ENCODE measurements around the gene FDXR. TPM values are rescaled to one million over a fixed set of nuclear protein-coding genes. Genes with fewer than 3 reads are reported as not detected.

Gene FDXR
- total RNA-seq, 1 donor from 2014 or later = 16.0 TPM

GRCh38 chr17:74827800-74828199 is 45.0 kb downstream of the FDXR start:
- H3K9me3 ChIP-seq = no peaks in the 10 kb centered on the region
- TF ChIP-seq POLR2AphosphoS5 (IDR thresholded peaks at IDR 0.05; ENCODE audit: insufficient read depth in 1 of 2, low read depth in 1 of 2) = no peak
- no peak for TF ChIP-seq POLR2A (IDR thresholded peaks at IDR 0.05)
- TF ChIP-seq CTCF (IDR thresholded peaks at IDR 0.05) = no peak
- DNase-seq (ENCODE audit: extremely low spot score in 2 of 2) = no peak
- H3K36me3 ChIP-seq = no peaks in the 10 kb centered on the region
- no peak overlapping the region for H3K27ac ChIP-seq
- intact Hi-C loops (cut with DNase I) = no loop called here
- no peaks in the 10 kb centered on the region for H3K27me3 ChIP-seq
- H3K4me3 ChIP-seq = no peak overlapping the region
- H3K4me1 ChIP-seq = no peaks in the 10 kb centered on the region

DNA sequence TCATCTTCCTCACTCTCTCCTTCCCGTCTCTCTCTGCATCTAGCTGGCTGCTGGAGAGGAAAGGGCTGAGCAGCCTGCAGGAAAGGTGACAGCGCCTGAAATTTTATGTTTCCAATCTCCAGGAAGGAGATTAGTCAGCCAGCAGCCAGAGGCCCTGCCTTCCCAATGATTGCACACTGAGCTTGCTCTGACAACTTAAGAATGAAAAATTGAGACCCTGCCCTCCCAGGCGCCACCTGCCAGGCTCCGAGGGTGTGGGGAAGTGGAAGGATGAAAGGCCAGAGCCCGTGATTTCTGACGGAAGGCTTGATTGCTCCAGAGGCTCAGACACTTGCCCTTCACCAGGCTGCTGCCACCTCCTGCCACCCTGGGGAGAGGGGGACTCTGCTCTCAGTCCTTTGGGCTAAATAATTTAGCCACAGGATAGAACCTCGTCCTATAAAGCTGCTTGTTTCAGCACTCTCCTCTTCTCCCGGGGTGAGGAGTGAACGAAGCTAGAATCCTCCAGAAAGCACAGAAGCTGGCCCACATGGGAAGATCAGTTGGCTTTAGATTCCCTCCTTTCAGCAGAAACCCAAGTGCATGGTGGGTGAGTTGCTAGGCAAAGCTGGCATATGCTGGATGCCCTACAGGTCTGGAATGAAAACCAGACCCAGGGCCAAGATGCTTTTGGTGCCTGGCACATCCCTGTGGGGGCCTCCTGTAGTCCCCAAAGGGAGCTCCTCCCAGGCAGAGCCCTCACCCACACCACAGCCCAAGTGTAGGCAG is 46.7 kb downstream of the FDXR start:
- Histone ChIP-seq H3K9me3 (no peaks in the 10 kb centered on the region), H3K27me3 (no peaks in the 10 kb centered on the region), H3K4me3 (no peak overlapping the region), H3K36me3 (no peaks in the 10 kb centered on the region), H3K27ac (no peak overlapping the region), H3K4me1 (no peaks in the 10 kb centered on the region)
- intact Hi-C loops (cut with DNase I) = no loop called here
- no peak for DNase-seq (ENCODE audit: extremely low spot score in 2 of 2)
- TF ChIP-seq POLR2AphosphoS5 (IDR thresholded peaks at IDR 0.05; ENCODE audit: insufficient read depth in 1 of 2, low read depth in 1 of 2) (no peak), CTCF (IDR thresholded peaks at IDR 0.05) (no peak), POLR2A (IDR thresholded peaks at IDR 0.05) (no peak)

DNA sequence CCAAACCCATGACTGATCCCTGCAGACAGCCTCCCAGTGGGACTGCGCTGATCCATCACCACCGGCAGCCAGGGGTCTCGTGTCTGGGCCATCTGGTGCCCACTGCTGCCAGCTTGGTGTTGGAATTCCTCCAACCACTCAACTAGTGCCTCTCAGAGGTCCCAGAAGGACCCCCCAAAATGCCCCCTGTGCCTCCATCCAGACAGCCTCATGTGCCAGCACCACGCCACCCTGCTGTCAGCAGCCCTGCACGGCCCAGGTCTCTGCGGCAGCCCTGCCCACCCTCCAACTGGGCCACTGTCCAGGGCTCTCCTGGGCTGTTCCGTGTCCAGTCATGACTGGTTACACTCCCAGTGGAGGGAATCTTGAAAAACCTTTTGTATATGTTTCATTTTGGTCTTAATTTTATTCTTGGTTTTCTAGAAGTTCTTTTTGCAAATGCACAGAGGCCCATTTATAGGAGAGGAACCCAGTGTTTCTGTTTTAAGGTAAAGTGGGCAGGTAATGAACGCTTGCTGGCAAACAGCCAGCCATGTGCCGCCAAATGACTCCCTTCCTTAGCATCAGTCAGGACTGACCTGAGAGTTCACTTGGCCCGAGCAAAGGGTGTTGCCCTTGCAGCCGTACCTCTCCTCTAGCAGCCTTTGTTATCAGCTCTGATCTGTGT is 47.7 kb downstream of the FDXR start:
- Histone ChIP-seq H3K9me3 (no peaks in the 10 kb centered on the region), H3K36me3 (no peaks in the 10 kb centered on the region), H3K27me3 (no peaks in the 10 kb centered on the region), H3K27ac (no peak overlapping the region), H3K4me1 (no peaks in the 10 kb centered on the region), H3K4me3 (no peak overlapping the region)
- intact Hi-C loops (cut with DNase I) = no loop called here
- DNase-seq (ENCODE audit: extremely low spot score in 2 of 2) = no peak
- TF ChIP-seq CTCF (IDR thresholded peaks at IDR 0.05) = no peak
- no peak for TF ChIP-seq POLR2AphosphoS5 (IDR thresholded peaks at IDR 0.05; ENCODE audit: insufficient read depth in 1 of 2, low read depth in 1 of 2)
- no peak for TF ChIP-seq POLR2A (IDR thresholded peaks at IDR 0.05)

DNA sequence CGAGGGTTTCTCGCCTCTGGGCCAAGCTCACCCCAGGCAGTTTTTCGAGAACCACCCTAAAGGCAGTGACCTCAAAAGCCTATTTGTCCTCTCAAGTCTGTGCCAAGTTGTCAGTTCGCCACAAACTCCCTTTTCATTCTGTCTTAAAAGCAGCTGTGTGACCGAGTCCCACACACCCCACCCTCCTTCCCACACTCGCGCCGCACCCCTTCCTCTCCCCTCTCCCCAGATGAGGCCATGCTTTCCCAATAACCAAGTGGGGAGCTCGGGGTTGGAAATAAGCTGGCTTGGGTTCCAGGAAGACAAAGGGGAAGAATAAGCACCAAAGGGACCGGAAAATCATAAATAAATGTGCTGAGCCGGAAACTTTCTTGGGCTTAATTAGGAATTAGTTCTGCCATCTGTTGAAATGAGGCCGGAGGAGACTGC is 49.8 kb downstream of the FDXR start:
- H3K36me3 ChIP-seq = no peaks in the 10 kb centered on the region
- no peak overlapping the region for H3K27ac ChIP-seq
- TF ChIP-seq POLR2AphosphoS5 (IDR thresholded peaks at IDR 0.05; ENCODE audit: insufficient read depth in 1 of 2, low read depth in 1 of 2) (no peak), POLR2A (IDR thresholded peaks at IDR 0.05) (no peak)
- no peaks in the 10 kb centered on the region for H3K4me1 ChIP-seq
- H3K9me3 ChIP-seq = no peaks in the 10 kb centered on the region
- H3K27me3 ChIP-seq = no peaks in the 10 kb centered on the region
- H3K4me3 ChIP-seq = no peak overlapping the region
- intact Hi-C loops (cut with DNase I) = no loop called here
- DNase-seq (ENCODE audit: extremely low spot score in 2 of 2) = no peak

DNA sequence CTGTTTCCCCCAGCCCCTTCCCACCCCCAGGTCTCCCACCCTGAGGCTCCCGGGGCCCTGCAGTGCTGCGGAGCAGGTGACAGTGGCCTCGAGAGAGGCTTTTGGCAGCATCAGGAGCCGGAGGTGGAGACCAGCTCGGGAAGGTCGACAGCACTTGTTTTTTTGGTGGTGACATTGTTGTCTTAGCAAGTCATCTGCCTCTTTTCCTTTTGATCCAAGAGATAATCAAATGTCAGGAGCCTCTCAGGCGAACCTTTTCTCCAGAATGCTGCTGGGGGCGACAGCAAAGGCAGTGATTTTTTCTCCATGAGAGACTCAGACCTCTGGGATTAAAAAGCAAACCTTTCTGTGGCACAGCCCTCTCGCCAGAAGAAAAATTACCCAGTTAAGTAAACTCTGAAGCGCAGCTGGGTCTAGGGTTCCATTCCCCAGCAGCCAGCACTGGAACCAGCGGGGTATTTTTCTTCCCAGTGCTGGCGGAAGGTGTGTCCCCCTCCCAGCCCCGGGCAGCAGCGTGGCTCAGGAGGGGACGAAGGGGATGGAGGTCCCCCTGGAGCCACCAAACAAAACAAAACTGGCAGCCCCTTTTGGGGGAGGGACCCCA is 50.4 kb downstream of the FDXR start:
- no peaks in the 10 kb centered on the region for H3K27me3 ChIP-seq
- no peak overlapping the region for H3K27ac ChIP-seq
- H3K36me3 ChIP-seq = no peaks in the 10 kb centered on the region
- DNase-seq (ENCODE audit: extremely low spot score in 2 of 2) = no peak
- TF ChIP-seq POLR2A (IDR thresholded peaks at IDR 0.05) = no peak
- TF ChIP-seq CTCF (IDR thresholded peaks at IDR 0.05) = no peak
- no peak for TF ChIP-seq POLR2AphosphoS5 (IDR thresholded peaks at IDR 0.05; ENCODE audit: insufficient read depth in 1 of 2, low read depth in 1 of 2)
- H3K4me3 ChIP-seq = no peak overlapping the region
- intact Hi-C loops (cut with DNase I) = no loop called here
- no peaks in the 10 kb centered on the region for H3K4me1 ChIP-seq
- H3K9me3 ChIP-seq = no peaks in the 10 kb centered on the region

Data from vagina (tissue), 2 donors.